GM18907 (cell line): Measurements from ENCODE around the gene IPO5.

Source experiments
- ATAC-seq: cut with Tn5 transposase; IDR thresholded peaks from one replicate; pipeline ENCODE4 v1.9.1; 2021; ENCODE audit warnings: mild to moderate bottlenecking, moderate library complexity; ENCODE audit not compliant: unreplicated experiment

The IPO5 gene

GRCh38 chr13:98054301-98054700 is 100.8 kb downstream of the IPO5 start:
- ATAC-seq, result no peak

DNA sequence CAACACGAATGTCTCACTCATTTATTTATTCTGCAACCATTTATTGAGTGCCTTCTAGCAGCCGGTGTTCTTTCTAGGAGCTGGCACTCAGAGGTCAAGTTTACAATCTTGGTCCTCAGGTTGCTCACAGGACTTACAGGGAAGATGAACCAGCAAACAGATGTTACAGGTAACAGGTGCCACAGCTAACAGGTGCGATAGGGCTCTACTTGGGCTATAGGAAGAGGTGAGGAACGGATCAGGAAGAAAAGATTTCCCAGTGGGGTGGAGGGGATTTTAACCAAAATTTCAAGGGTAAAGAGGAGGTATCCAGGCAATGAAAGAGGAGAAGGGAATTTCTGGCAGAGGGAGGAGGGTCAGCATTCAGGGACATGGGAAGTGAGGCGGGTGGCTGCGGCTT is 102.1 kb downstream of the IPO5 start:
- ATAC-seq, result no peak

- no peak for ATAC-seq
Measured at GRCh38 chr13:98056839-98057410, 103.5 kb downstream of the IPO5 start.

DNA sequence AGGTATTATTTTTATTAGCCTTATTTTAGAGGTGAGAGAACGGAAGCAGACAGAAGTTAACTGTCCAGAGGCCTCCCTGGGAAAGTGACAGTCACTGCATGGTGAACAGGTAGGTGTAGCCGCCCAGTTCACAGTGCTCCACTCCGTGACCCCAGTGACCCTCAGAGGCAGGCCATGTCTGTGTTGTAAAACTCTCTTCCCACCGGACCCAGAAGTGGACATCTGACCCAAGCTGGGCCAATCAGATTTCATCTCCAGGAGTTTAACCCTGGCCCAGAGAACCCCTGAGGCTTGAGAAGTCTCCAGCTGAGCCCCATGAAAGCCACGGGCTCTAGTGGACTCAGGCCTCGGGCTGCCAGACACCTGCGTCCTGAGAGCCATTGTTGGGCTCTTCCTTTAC is 105.8 kb downstream of the IPO5 start:
- no peak for ATAC-seq

DNA sequence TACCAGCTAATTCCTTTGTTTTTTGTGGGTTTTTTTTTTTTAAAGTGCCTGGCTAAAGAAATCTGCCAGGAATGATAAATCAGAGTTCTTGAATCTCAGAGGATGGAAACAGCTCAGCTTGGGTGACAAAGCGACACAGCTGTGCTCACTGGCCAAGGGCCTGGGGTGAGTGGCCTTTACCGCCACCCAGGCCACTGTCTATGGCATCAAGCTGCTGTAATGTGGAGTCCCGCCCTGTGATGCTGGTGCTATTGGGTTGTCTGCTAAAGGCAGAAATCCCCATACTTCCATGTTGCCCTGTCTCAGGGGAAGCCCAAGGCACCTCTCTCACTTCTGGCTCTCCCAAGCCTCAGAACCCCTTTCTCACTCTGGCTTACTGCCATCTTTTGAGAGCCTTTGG is 106.8 kb downstream of the IPO5 start:
- ATAC-seq, result no peak

GRCh38 chr13:98065468-98065867 is 112.0 kb downstream of the IPO5 start:
- no peak for ATAC-seq

- no peak for ATAC-seq
Measured at GRCh38 chr13:98066636-98067035, 113.2 kb downstream of the IPO5 start.

DNA sequence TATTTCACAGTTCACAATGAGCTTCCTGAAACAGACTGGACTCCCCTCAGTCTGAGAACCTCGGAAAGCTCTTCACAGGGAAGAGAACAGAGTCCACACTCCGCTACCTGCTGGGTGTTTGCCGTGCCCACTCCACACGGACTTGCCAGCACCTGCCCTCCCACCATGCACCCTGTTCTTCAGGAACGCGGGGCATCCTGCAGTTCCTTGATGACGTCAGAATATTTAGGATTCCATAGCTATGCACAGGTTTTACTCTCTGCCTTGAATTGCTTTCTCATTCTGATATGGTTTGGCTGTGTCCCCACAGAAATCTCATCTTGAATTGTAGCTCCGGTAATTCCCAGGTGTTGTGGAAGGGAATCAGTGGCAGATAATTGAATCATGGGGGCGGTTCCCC is 115.0 kb downstream of the IPO5 start:
- no peak for ATAC-seq

DNA sequence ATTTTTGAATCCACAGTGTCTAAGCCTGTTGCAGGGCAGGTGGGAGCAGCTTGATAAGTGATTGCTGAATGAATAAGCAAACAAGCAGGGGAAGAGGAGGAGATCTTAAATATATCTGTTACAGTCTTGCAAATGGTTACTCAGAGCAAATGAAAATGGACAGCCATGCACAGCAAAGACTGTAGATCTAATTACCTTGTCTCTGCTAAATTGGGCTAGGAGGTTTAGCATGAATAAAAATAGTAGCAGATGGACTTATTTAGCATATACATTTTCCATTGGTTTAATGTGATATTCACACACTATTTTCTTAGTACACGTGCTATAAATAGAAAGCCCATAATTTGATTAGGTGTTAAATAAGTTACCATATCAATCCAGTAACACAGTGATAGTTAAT is 116.5 kb downstream of the IPO5 start:
- no peak for ATAC-seq

- no peak for ATAC-seq
Measured at GRCh38 chr13:98071316-98071715, 117.8 kb downstream of the IPO5 start.

DNA sequence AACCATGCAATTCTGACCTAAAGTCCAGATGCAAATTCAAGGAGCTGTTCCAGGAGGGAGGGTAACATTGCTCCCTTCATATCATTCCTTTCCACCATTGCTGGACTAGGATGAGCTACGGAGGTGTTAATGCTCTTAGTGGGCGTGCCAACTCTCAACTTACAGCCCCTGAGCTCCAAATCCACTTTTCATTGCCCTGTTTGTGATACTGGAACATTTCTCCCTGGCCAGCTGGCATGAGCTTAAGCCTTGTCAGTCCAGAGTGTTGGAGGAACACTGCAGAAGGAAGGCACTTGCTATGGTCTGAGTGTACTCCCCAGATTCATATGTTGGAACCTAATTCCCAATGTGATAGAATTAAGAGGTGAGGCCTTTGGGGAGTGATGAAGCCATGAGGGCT is 119.0 kb downstream of the IPO5 start:
- ATAC-seq, result no peak
